Measurements from ENCODE around the gene ANK3. TPM values are rescaled to one million over a fixed set of nuclear protein-coding genes. Genes with fewer than 3 reads are reported as not detected.

Gene ANK3
- total and polyA plus RNA-seq, 10 donors: 2.0 to 133 (median 62.9) TPM

DNA sequence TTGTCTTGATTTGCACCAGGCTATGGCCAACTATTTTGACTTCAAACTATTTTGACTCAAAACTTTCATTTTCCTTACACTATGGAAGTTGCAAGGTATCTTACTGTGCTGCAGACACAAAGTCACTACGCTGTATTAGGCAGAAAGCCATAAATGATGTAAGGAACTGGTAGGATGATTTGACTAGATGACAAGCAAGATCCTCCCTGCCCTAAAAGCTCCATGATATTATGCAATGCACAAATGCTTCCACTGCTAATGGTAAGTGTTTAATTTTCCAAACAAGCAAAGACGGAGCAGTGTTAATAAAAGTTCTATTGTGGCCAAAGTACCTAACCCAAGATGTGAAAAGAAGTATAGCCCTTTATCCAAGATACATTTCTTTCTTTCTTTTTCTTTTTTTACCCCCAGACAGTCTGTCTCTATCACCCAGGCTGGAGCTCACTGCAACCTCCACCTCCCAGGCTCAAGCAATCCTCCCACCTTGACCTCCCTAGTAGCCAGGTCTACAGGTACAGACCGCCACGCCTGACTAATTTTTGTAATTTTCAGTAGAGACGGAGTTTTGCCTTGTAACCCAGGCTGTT lies 98.2 kb downstream of the ANK3 start:
- TF ChIP-seq POLR2A (IDR thresholded peaks at IDR 0.05): no peak
- TF ChIP-seq, protein P1, sequence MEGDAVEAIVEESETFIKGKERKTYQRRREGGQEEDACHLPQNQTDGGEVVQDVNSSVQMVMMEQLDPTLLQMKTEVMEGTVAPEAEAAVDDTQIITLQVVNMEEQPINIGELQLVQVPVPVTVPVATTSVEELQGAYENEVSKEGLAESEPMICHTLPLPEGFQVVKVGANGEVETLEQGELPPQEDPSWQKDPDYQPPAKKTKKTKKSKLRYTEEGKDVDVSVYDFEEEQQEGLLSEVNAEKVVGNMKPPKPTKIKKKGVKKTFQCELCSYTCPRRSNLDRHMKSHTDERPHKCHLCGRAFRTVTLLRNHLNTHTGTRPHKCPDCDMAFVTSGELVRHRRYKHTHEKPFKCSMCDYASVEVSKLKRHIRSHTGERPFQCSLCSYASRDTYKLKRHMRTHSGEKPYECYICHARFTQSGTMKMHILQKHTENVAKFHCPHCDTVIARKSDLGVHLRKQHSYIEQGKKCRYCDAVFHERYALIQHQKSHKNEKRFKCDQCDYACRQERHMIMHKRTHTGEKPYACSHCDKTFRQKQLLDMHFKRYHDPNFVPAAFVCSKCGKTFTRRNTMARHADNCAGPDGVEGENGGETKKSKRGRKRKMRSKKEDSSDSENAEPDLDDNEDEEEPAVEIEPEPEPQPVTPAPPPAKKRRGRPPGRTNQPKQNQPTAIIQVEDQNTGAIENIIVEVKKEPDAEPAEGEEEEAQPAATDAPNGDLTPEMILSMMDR (IDR thresholded peaks at IDR 0.05 in 8 of 11, conservative IDR thresholded peaks at IDR 0.05 in 3 of 11): no peak
- TF ChIP-seq POLR2AphosphoS5 (IDR thresholded peaks at IDR 0.05): no peak
- WGBS, 5 donors: 86 to 91% (median 90%) methylated on average over 5 of the region's 5 CpGs
- Histone ChIP-seq H3K36me3 (no peaks in the 10 kb centered on the region), H3K27ac (peak overlapping the region in 2 of 8 donors; percentile 43 to 47), H3K27me3 (replicated peaks in 1 of 7) (no peaks in the 10 kb centered on the region), H3K9me3 (no peaks in the 10 kb centered on the region), H3K4me3 (no peak overlapping the region), H3K4me1 (no peaks in the 10 kb centered on the region)
- intact Hi-C loops (cut with DNase I; ENCODE audit: low total_unique reads): no loop called here
- DNase-seq: no peak

DNA sequence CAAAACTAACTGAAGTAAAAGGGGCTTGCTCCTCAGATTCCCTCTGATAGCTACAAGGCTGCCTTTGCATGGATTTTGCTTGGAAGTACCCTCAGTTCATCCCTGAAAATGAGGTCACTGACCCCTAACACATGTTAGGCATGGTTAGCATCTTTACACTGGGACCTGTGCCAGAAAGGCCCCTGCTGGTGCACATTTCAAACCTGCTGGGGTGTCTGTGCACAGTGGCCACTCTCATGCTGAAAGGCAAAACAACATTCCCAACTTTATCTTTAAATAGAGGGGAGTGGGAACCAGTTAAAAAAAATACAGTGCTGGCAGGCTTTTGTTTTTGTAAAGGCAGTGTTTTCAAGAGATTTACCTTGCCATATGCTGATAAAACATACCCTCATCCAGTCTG lies 99.1 kb downstream of the ANK3 start:
- no peaks in the 10 kb centered on the region for H3K27me3 ChIP-seq (replicated peaks in 1 of 7)
- no peaks in the 10 kb centered on the region for H3K9me3 ChIP-seq
- no peak overlapping the region for H3K4me3 ChIP-seq
- no peak for DNase-seq
- TF ChIP-seq, protein P1 (IDR thresholded peaks at IDR 0.05 in 8 of 11, conservative IDR thresholded peaks at IDR 0.05 in 3 of 11): no peak
- TF ChIP-seq POLR2A (IDR thresholded peaks at IDR 0.05): no peak
- TF ChIP-seq POLR2AphosphoS5 (IDR thresholded peaks at IDR 0.05): no peak
- intact Hi-C loops (cut with DNase I; ENCODE audit: low total_unique reads): no loop called here
- H3K4me1 ChIP-seq: no peaks in the 10 kb centered on the region
- peak overlapping the region in 3 of 8 donors; percentile 2 to 29 (median 7) for H3K27ac ChIP-seq
- H3K36me3 ChIP-seq: no peaks in the 10 kb centered on the region

DNA sequence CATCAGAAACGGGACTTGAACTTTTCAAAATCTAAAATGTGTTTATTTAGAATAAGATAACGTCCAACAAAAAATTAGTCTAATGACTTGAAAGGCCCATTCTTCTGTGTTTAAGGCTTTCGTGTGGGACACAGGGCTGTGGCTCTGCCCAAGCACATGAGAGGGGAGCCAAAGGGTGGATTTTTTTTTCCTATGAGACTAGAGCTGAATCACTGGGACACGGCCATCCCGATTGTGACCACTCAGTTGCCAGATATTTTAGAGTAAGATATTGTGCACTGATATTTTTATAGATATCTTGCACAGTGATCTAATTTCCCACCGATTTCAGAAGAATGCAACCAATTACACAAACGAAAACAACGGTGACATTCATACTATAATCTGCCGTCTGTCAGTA lies 99.9 kb downstream of the ANK3 start:
- Histone ChIP-seq H3K4me1 (peaks cover 0 to 6% (median 0%) of the 10 kb centered on the region in 6 donors), H3K27ac (peak overlapping the region in 1 of 8 donors; percentile 36), H3K27me3 (replicated peaks in 1 of 7) (no peaks in the 10 kb centered on the region), H3K9me3 (no peaks in the 10 kb centered on the region), H3K4me3 (no peak overlapping the region), H3K36me3 (no peaks in the 10 kb centered on the region)
- no peak for DNase-seq
- 66 to 86% (median 77%) methylated on average over 9 of the region's 9 CpGs for WGBS, 5 donors
- intact Hi-C loops (cut with DNase I; ENCODE audit: low total_unique reads): no loop called here
- TF ChIP-seq POLR2AphosphoS5 (IDR thresholded peaks at IDR 0.05) (no peak), POLR2A (IDR thresholded peaks at IDR 0.05) (no peak)
- TF ChIP-seq, protein P1 (IDR thresholded peaks at IDR 0.05 in 8 of 11, conservative IDR thresholded peaks at IDR 0.05 in 3 of 11): no peak

DNA sequence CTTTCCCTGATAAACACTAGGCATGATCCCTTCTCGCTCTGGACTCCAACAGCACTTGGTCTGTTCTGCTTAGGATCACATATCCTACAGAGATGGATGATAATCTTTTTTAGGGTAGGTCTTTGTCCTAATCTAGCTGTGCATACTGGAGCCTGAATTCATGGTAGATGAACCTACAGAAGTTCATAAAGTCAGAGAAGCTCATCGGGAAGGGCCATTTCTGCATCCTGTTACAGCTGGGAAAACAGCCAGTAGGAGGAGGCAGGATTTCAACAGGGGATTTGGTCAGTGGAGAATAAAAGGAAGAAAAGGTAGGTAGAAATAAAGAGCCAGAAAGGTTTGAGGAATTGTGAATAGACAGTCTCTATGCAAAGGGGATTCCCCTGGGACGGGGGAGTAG lies 101.4 kb downstream of the ANK3 start:
- H3K27ac ChIP-seq: no peak overlapping the region
- no peaks in the 10 kb centered on the region for H3K36me3 ChIP-seq
- no peaks in the 10 kb centered on the region for H3K9me3 ChIP-seq
- intact Hi-C loops (cut with DNase I; ENCODE audit: low total_unique reads): no loop called here
- no peaks in the 10 kb centered on the region for H3K27me3 ChIP-seq (replicated peaks in 1 of 7)
- no peak for TF ChIP-seq POLR2A (IDR thresholded peaks at IDR 0.05)
- TF ChIP-seq POLR2AphosphoS5 (IDR thresholded peaks at IDR 0.05): no peak
- TF ChIP-seq, protein P1 (IDR thresholded peaks at IDR 0.05 in 8 of 11, conservative IDR thresholded peaks at IDR 0.05 in 3 of 11): no peak
- no peak for DNase-seq
- no peak overlapping the region for H3K4me3 ChIP-seq
- peaks cover 0 to 12% (median 0%) of the 10 kb centered on the region in 6 donors for H3K4me1 ChIP-seq
- 66 to 82% (median 80%) methylated on average over 3 of the region's 3 CpGs for WGBS, 5 donors

Measured in spleen (tissue), 11 donors.